IMR-90 (cell line): ENCODE measurements around the gene ST14. TPM values are rescaled to one million over a fixed set of nuclear protein-coding genes. Genes with fewer than 3 reads are reported as not detected.

Experiments
- ATAC-seq: fragments of 200-7000 bp; cut with Tn5 transposase; 2 replicates; pipeline ENCODE4 v1.9.1; 2020; ENCODE audit warnings: low read depth, mild to moderate bottlenecking, moderate library complexity
- Bru-seq: library from RNA; stranded (reverse); fragments of 400-500 nt; gene quantifications from one replicate; lab custom pipeline; 2021; lab: Mats Ljungman, UMichigan
- BruChase-seq, 2 experiments: library from RNA; stranded (reverse); fragments of 400-500 nt; gene quantifications; one replicate each; lab custom pipeline; 2021; lab: Mats Ljungman, UMichigan
- BruUV-seq: library from RNA; stranded (reverse); fragments of 400-500 nt; replicated peaks from 2 replicates; lab custom pipeline; 2021; lab: Mats Ljungman, UMichigan
- CTCF ChIA-PET: fragments of 300-600 bp; formaldehyde crosslinking; extraction: SDS; loops from one replicate; lab custom pipeline; 2021; ENCODE audit warnings: antibody characterized with exemption; lab: Yijun Ruan, JAX
- POLR2A ChIA-PET: fragments of 300-600 bp; sonication (Branson Sonifier 250); formaldehyde crosslinking; loops from one replicate; lab custom pipeline; 2022; ENCODE audit warnings: antibody characterized with exemption; ENCODE audit not compliant: unreplicated experiment; lab: Charles Lee
- DNase-seq: peaks from one replicate; pipeline ENCODE4 v3.0.0; 2013
- H2AFZ ChIP-seq: replicated peaks from 2 replicates; pipeline ENCODE3; 2013; ENCODE audit warnings: low read length, mild to moderate bottlenecking; ENCODE audit not compliant: poor library complexity
- H2AK5ac ChIP-seq: 2 replicates; pipeline ENCODE4 v1.6.1; 2013; ENCODE audit warnings: low read depth, low read length, inconsistent platforms
- H2AK9ac ChIP-seq: replicated peaks from 2 replicates; pipeline ENCODE3; 2013; ENCODE audit warnings: mild to moderate bottlenecking, low read depth, low read length, moderate library complexity; ENCODE audit not compliant: poor library complexity
- H2BK120ac ChIP-seq: 2 replicates; pipeline ENCODE4 v1.6.1; 2013; ENCODE audit warnings: low read depth, low read length, inconsistent platforms
- H2BK15ac ChIP-seq: 3 replicates; pipeline ENCODE4 v1.6.1; 2013; ENCODE audit warnings: low read depth, low read length, inconsistent platforms
- H2BK20ac ChIP-seq: 2 replicates; pipeline ENCODE4 v1.6.1; 2013; ENCODE audit warnings: low read depth, mild to moderate bottlenecking, inconsistent platforms, low read length, moderate library complexity
- H2BK5ac ChIP-seq: 2 replicates; pipeline ENCODE4 v1.6.1; 2013; ENCODE audit warnings: mild to moderate bottlenecking, low read depth, low read length, inconsistent platforms; ENCODE audit not compliant: poor library complexity, severe bottlenecking
- H3K14ac ChIP-seq: replicated peaks from 2 replicates; pipeline ENCODE4 v1.6.1; 2013; ENCODE audit warnings: low read depth, low read length, inconsistent platforms
- H3K18ac ChIP-seq: 2 replicates; pipeline ENCODE4 v1.6.1; 2013; ENCODE audit warnings: low read depth, low read length, control low read depth
- H3K23ac ChIP-seq: 2 replicates; pipeline ENCODE4 v1.6.1; 2013; ENCODE audit warnings: low read depth, low read length, inconsistent platforms
- H3K27ac ChIP-seq: 2 replicates; pipeline ENCODE4 v1.5.1; 2013; ENCODE audit warnings: mild to moderate bottlenecking, control low read depth, low read length; ENCODE audit not compliant: insufficient read depth
- H3K27me3 ChIP-seq: 2 replicates; pipeline ENCODE4 v1.6.1; 2013; ENCODE audit warnings: low read length; ENCODE audit not compliant: control insufficient read depth, insufficient read depth
- H3K36me3 ChIP-seq: 2 replicates; pipeline ENCODE4 v1.6.1; 2013; ENCODE audit warnings: low read length, mixed read lengths; ENCODE audit not compliant: control insufficient read depth, insufficient read depth
- H3K4ac ChIP-seq: 2 replicates; pipeline ENCODE4 v1.6.1; 2013; ENCODE audit warnings: low read depth, low read length, inconsistent platforms
- H3K4me1 ChIP-seq: 2 replicates; pipeline ENCODE4 v1.6.1; 2013; ENCODE audit warnings: low read length, mixed read lengths; ENCODE audit not compliant: control insufficient read depth, insufficient read depth
- H3K4me2 ChIP-seq: 2 replicates; pipeline ENCODE4 v1.6.1; 2013; ENCODE audit warnings: low read depth, mild to moderate bottlenecking, control low read depth, low read length, moderate library complexity
- H3K4me3 ChIP-seq: 2 replicates; pipeline ENCODE4 v1.5.1; 2013; ENCODE audit warnings: low read depth, mild to moderate bottlenecking, control low read depth, low read length, moderate library complexity; ENCODE audit not compliant: insufficient read depth
- H3K56ac ChIP-seq: 2 replicates; pipeline ENCODE4 v1.6.1; 2013; ENCODE audit warnings: low read length, inconsistent platforms; ENCODE audit not compliant: insufficient read depth; ENCODE audit errors: extremely low read depth
- H3K79me1 ChIP-seq, 2 experiments: 2 replicates each; pipeline ENCODE4 v1.6.1; 2013; ENCODE audit warnings: low read length in 2 of 2, inconsistent platforms in 1 of 2, low read depth in 1 of 2
- H3K9ac ChIP-seq: 2 replicates; pipeline ENCODE4 v1.6.1; 2013; ENCODE audit warnings: low read depth, low read length, control low read depth
- H3K9me1 ChIP-seq: 2 replicates; pipeline ENCODE4 v1.6.1; 2013; ENCODE audit warnings: low read length, inconsistent platforms; ENCODE audit not compliant: insufficient read depth
- H3K9me3 ChIP-seq: 2 replicates; pipeline ENCODE4 v1.6.1; 2013; ENCODE audit warnings: low read length; ENCODE audit not compliant: control insufficient read depth, insufficient read depth
- H4K20me1 ChIP-seq: 2 replicates; pipeline ENCODE4 v1.6.1; 2013; ENCODE audit warnings: low read length, inconsistent platforms; ENCODE audit not compliant: insufficient read depth
- H4K5ac ChIP-seq: 2 replicates; pipeline ENCODE4 v1.6.1; 2013; ENCODE audit warnings: mild to moderate bottlenecking, low read depth, low read length, control low read depth
- H4K8ac ChIP-seq, 2 experiments: 2 replicates each; pipeline ENCODE4 v1.6.1; 2013; ENCODE audit warnings: low read depth in 2 of 2, low read length in 2 of 2, control low read depth in 1 of 2, inconsistent platforms in 1 of 2
- H4K91ac ChIP-seq: 2 replicates; pipeline ENCODE4 v1.6.1; 2013; ENCODE audit warnings: low read depth, low read length, inconsistent platforms; ENCODE audit not compliant: insufficient read depth
- BHLHE40 ChIP-seq: fragments of 150-350 bp; IDR thresholded peaks from 2 replicates; pipeline ENCODE4 v1.6.1; 2016; ENCODE audit warnings: mild to moderate bottlenecking, low read depth, low read length
- CHD1 ChIP-seq: IDR thresholded peaks from 2 replicates; pipeline ENCODE4 v1.6.1; 2012; ENCODE audit warnings: low read depth, low read length, improper control_type of control experiment
- FOS ChIP-seq: fragments of 150-350 bp; IDR thresholded peaks from 2 replicates; pipeline ENCODE4 v1.6.1; 2016; ENCODE audit warnings: low read depth, low read length
- MAFK ChIP-seq: IDR thresholded peaks from 2 replicates; pipeline ENCODE4 v1.6.1; 2012; ENCODE audit warnings: low read depth, low read length, improper control_type of control experiment
- MXI1 ChIP-seq: IDR thresholded peaks from 2 replicates; pipeline ENCODE4 v1.6.1; 2012; ENCODE audit warnings: low read depth, mild to moderate bottlenecking, low read length, moderate library complexity, borderline replicate concordance
- NFE2L2 ChIP-seq: fragments of 150-350 bp; IDR thresholded peaks from 2 replicates; pipeline ENCODE4 v1.6.1; 2016; ENCODE audit warnings: low read depth, mild to moderate bottlenecking, low read length
- POLR2A ChIP-seq: IDR thresholded peaks from 2 replicates; pipeline ENCODE4 v1.6.1; 2012; ENCODE audit warnings: mild to moderate bottlenecking, low read depth, low read length
- RCOR1 ChIP-seq: IDR thresholded peaks from 2 replicates; pipeline ENCODE4 v1.6.1; 2012; ENCODE audit warnings: mild to moderate bottlenecking, low read length, improper control_type of control experiment; ENCODE audit not compliant: insufficient replicate concordance
- RFX5 ChIP-seq: IDR thresholded peaks from 2 replicates; pipeline ENCODE4 v1.8.0; 2012; ENCODE audit warnings: low read depth, mild to moderate bottlenecking, low read length, moderate library complexity
- WGBS, 2 experiments: methylation state at CpG; one replicate each; pipeline versions ENCODE4 v1.1.5 to v1.1.7; 2013; ENCODE audit warnings: missing lambda C conversion rate in 2 of 2; ENCODE audit not compliant: insufficient read length in 1 of 2; ENCODE audit errors: extremely low coverage in 2 of 2; 5-methylcytosine and 5-hydroxymethylcytosine counted together
- dilution Hi-C: fragments of 300-500 bp; cut with HindIII; formaldehyde crosslinking; loops from one replicate; pipeline ENCODE4 v1.14.3; 2018; ENCODE audit warnings: low sequenced_read_pairs; ENCODE audit not compliant: unreplicated experiment
- in situ Hi-C: fragments of 300-500 bp; cut with MboI; formaldehyde crosslinking; loops from 3 replicates; pipeline ENCODE4 v1.14.3; 2019; ENCODE audit warnings: low sequenced_read_pairs, inconsistent platforms, mixed read lengths
- intact Hi-C: fragments of 100-400 bp; cut with micrococcal nuclease; formaldehyde crosslinking; loops from 2 replicates; pipeline ENCODE4 v1.10.0; 2022
- long read RNA-seq: library from polyadenylated mRNA; unstranded; transcript quantifications from one replicate; pipeline ENCODE4 v2.0.0, GENCODE V29; 2021; ENCODE audit not compliant: unreplicated experiment
- polyA plus RNA-seq, 3 experiments: library from polyadenylated mRNA; depleted of rRNA; stranded (reverse); fragments of >200 nt; gene quantifications; 2 replicates each; pipeline ENCODE4 v1.2.3, GENCODE V29; 2012; ENCODE audit warnings: low replicate concordance in 1 of 3
- total RNA-seq: library from RNA; depleted of rRNA; stranded (reverse); fragments of >200 nt; gene quantifications from 2 replicates; pipeline ENCODE4 v1.2.3, GENCODE V29; 2012; rRNA removed
- TF ChIP-seq, protein P1 (sequence below): fragments of 150-350 bp; IDR thresholded peaks from 2 replicates; pipeline ENCODE4 v1.6.1; 2016; ENCODE audit warnings: low read depth, mild to moderate bottlenecking, low read length, moderate library complexity, borderline replicate concordance
- TF ChIP-seq, protein P2 (sequence below): fragments of 150-350 bp; IDR thresholded peaks from 2 replicates; pipeline ENCODE4 v1.6.1; 2017; ENCODE audit warnings: mild to moderate bottlenecking, antibody characterized with exemption, low read length, low read depth
- TF ChIP-seq, protein P3 (sequence below): conservative IDR thresholded peaks from 2 replicates; pipeline ENCODE4 v1.5.1; 2012; ENCODE audit warnings: mild to moderate bottlenecking, low read depth, low read length, improper control_type of control experiment

ST14 gene
- total RNA-seq (not detected in 2 replicates), polyA plus RNA-seq (2012; rRNA removed) (not detected in 2 replicates), Bru-seq, nascent RNA (percentile 12 among the genes with signal in this experiment), BruChase-seq, experiment 1, labeled RNA remaining after a 6-hour chase (percentile 15 among the genes with signal in this experiment), BruChase-seq, experiment 2, labeled RNA remaining after a 2-hour chase (percentile 12 among the genes with signal in this experiment)
- polyA plus RNA-seq (2012; cell fraction: cytosol; rRNA removed) = not detected in 2 replicates
- polyA plus RNA-seq (2012; cell fraction: nucleus; rRNA removed; ENCODE audit: low replicate concordance) = not detected in 2 replicates
- long read RNA-seq = 0 reads

DNA sequence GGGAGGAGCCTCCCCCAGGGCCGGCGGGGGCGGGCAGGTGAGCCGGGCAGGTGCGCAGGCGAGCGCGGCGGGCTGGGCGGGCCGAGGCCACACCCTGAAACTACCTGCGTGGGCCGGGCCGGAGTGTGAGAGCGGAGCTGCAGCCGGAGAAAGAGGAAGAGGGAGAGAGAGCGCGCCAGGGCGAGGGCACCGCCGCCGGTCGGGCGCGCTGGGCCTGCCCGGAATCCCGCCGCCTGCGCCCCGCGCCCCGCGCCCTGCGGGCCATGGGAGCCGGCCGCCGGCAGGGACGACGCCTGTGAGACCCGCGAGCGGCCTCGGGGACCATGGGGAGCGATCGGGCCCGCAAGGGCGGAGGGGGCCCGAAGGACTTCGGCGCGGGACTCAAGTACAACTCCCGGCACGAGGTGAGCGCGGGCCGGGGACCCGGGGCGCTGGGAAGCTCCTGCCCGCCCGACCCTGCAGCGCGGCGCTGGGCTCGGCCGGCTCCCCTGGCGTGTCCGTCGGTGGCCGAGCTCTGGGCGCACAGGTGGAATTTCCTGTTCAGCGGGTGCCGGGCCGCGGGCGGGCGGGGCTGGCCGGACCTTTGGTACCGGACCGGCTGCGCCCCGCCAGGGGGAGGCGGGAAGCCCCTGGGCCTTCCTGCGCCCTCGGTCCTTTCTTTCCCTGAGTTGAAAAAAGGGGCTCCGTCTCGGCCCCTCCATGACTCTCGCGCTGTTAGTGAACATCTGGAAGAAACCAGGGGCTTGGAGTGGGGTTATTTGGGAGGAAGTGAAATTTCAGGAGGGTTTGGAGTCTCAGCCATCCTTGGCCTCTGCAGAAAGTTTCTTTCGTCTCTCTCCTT lies at the start of gene ST14:
ST14 (plus strand) TSS at position 126 of the 841 bp plus-strand sequence; CDS start at position 324, 198 bp downstream.
- H4K20me1 ChIP-seq = no peaks in the 10 kb centered on the region
- no peak within 1 kb of the TSS for H2BK5ac ChIP-seq
- H2AK9ac ChIP-seq = no peak within 1 kb of the TSS
- TF ChIP-seq, protein P1, sequence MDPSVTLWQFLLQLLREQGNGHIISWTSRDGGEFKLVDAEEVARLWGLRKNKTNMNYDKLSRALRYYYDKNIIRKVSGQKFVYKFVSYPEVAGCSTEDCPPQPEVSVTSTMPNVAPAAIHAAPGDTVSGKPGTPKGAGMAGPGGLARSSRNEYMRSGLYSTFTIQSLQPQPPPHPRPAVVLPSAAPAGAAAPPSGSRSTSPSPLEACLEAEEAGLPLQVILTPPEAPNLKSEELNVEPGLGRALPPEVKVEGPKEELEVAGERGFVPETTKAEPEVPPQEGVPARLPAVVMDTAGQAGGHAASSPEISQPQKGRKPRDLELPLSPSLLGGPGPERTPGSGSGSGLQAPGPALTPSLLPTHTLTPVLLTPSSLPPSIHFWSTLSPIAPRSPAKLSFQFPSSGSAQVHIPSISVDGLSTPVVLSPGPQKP = no peak
- TF ChIP-seq, protein P2, sequence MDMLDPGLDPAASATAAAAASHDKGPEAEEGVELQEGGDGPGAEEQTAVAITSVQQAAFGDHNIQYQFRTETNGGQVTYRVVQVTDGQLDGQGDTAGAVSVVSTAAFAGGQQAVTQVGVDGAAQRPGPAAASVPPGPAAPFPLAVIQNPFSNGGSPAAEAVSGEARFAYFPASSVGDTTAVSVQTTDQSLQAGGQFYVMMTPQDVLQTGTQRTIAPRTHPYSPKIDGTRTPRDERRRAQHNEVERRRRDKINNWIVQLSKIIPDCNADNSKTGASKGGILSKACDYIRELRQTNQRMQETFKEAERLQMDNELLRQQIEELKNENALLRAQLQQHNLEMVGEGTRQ = no peak
- TF ChIP-seq CHD1 = no peak
- TF ChIP-seq NFE2L2 = no peak
- TF ChIP-seq POLR2A = no peak
- no peak for TF ChIP-seq BHLHE40
- TF ChIP-seq MXI1 = no peak
- no peak for TF ChIP-seq RFX5
- no peak for TF ChIP-seq MAFK
- no peak for TF ChIP-seq RCOR1
- no peak for TF ChIP-seq FOS
- TF ChIP-seq, protein P3, sequence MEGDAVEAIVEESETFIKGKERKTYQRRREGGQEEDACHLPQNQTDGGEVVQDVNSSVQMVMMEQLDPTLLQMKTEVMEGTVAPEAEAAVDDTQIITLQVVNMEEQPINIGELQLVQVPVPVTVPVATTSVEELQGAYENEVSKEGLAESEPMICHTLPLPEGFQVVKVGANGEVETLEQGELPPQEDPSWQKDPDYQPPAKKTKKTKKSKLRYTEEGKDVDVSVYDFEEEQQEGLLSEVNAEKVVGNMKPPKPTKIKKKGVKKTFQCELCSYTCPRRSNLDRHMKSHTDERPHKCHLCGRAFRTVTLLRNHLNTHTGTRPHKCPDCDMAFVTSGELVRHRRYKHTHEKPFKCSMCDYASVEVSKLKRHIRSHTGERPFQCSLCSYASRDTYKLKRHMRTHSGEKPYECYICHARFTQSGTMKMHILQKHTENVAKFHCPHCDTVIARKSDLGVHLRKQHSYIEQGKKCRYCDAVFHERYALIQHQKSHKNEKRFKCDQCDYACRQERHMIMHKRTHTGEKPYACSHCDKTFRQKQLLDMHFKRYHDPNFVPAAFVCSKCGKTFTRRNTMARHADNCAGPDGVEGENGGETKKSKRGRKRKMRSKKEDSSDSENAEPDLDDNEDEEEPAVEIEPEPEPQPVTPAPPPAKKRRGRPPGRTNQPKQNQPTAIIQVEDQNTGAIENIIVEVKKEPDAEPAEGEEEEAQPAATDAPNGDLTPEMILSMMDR = no peak
- H2AFZ ChIP-seq = peak within 1 kb of the TSS; percentile 52
- no peak within 1 kb of the TSS for H3K4ac ChIP-seq
- in situ Hi-C loops (no loop called here), dilution Hi-C loops (no loop called here), intact Hi-C loops (no loop called here)
- no peak within 1 kb of the TSS for H2BK120ac ChIP-seq
- H3K56ac ChIP-seq = no peak within 1 kb of the TSS
- no peaks in the 10 kb centered on the region for H3K79me1 ChIP-seq
- H2AK5ac ChIP-seq = no peak within 1 kb of the TSS
- H3K9me1 ChIP-seq = peaks cover 3% of the 10 kb centered on the region; the same call in 1 of the 2 replicates
- no peak within 1 kb of the TSS for H4K8ac ChIP-seq
- H3K14ac ChIP-seq = no peak within 1 kb of the TSS
- H3K27ac ChIP-seq = no peak within 1 kb of the TSS
- WGBS, 2 experiments = 11% methylated on average over 46 of the region's 89 CpGs; no CpG with 5 or more reads in 1 of the 2 experiments
- no peak within 1 kb of the TSS for H3K23ac ChIP-seq
- H4K5ac ChIP-seq = no peak within 1 kb of the TSS
- CTCF ChIA-PET = no interaction called here
- no peak within 1 kb of the TSS for H2BK15ac ChIP-seq
- no peak within 1 kb of the TSS; the same call in 1 of the 2 replicates for H3K4me2 ChIP-seq
- H3K9ac ChIP-seq = no peak within 1 kb of the TSS
- H3K27me3 ChIP-seq = peaks cover 54% of the 10 kb centered on the region
- no peak within 1 kb of the TSS for H4K91ac ChIP-seq
- no peak within 1 kb of the TSS for H2BK20ac ChIP-seq
- no peak for DNase-seq
- peak; percentile 45 for ATAC-seq
- no peaks in the 10 kb centered on the region; the same call in 1 of the 2 replicates for H3K4me1 ChIP-seq
- no peaks in the 10 kb centered on the region for H3K36me3 ChIP-seq
- H3K9me3 ChIP-seq = no peaks in the 10 kb centered on the region
- no peak within 1 kb of the TSS; the same call in 1 of the 2 replicates for H3K4me3 ChIP-seq
- POLR2A ChIA-PET = no interaction called here
- H3K18ac ChIP-seq = no peak within 1 kb of the TSS
- BruUV-seq = no TSS peak
